ENCODE results near the gene CIT. TPM values are rescaled to one million over a fixed set of nuclear protein-coding genes. Genes with fewer than 3 reads are reported as not detected.
A peak's percentile ranks its signal among the peaks of the same experiment; 100 is the strongest.

The CIT gene
- total RNA-seq, 1 donor from 2014 or later, result 6.8 TPM

- Histone ChIP-seq H3K4me1 (ENCODE audit: control insufficient read depth in 3 of 3, insufficient read depth in 3 of 3, low read length in 3 of 3) (peaks cover 8 to 22% (median 22%) of the 10 kb centered on the region in 3 donors), H3K27me3 (ENCODE audit: control insufficient read depth in 3 of 3, insufficient read depth in 3 of 3, low read length in 3 of 3) (no peaks in the 10 kb centered on the region), H3K27ac (ENCODE audit: low read depth, low read length) (no peak overlapping the region), H3K9me3 (ENCODE audit: control insufficient read depth in 3 of 3, low read length in 3 of 3) (no peaks in the 10 kb centered on the region), H3K36me3 (ENCODE audit: control insufficient read depth in 3 of 3, insufficient read depth in 3 of 3, low read length in 3 of 3) (peaks cover under 1 to 9% (median 4%) of the 10 kb centered on the region in 3 donors), H3K4me3 (ENCODE audit: low read length in 3 of 3) (no peak overlapping the region), H3K9ac (ENCODE audit: low read depth in 1 of 3, low read length in 3 of 3) (no peak overlapping the region)
Measured at GRCh38 chr12:119686355-119686754, 190.8 kb downstream of the CIT start.

DNA sequence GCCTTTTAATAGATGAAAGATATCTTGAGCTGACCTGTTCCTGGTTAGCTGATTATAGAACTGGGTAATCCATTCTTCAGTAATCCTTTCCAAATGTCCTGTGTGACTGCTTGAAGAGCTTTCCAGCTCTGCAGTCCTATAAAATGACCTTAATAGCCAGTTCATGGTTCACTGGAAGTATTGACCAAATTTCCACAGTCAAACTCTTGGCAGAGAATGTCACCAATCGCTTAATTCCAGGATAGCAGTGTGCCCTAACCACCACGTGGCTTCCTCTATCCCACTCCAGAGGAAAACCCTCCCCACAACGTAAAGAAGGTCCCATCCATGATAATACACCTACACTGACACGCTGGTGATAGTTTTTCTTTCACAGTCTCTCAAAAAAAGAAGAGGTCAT is 191.7 kb downstream of the CIT start:
- H3K9me3 ChIP-seq (ENCODE audit: control insufficient read depth in 3 of 3, low read length in 3 of 3), result no peaks in the 10 kb centered on the region
- no peak overlapping the region for H3K4me3 ChIP-seq (ENCODE audit: low read length in 3 of 3)
- no peak overlapping the region for H3K9ac ChIP-seq (ENCODE audit: low read depth in 1 of 3, low read length in 3 of 3)
- H3K4me1 ChIP-seq (ENCODE audit: control insufficient read depth in 3 of 3, insufficient read depth in 3 of 3, low read length in 3 of 3), result peaks cover 8 to 22% (median 22%) of the 10 kb centered on the region in 3 donors
- H3K27me3 ChIP-seq (ENCODE audit: control insufficient read depth in 3 of 3, insufficient read depth in 3 of 3, low read length in 3 of 3), result no peaks in the 10 kb centered on the region
- H3K27ac ChIP-seq (ENCODE audit: low read depth, low read length), result no peak overlapping the region
- peaks cover 10 to 19% (median 14%) of the 10 kb centered on the region in 3 donors for H3K36me3 ChIP-seq (ENCODE audit: control insufficient read depth in 3 of 3, insufficient read depth in 3 of 3, low read length in 3 of 3)

GRCh38 chr12:119684711-119685369 is 192.3 kb downstream of the CIT start:
- Histone ChIP-seq H3K36me3 (ENCODE audit: control insufficient read depth in 3 of 3, insufficient read depth in 3 of 3, low read length in 3 of 3) (peaks cover 16 to 24% (median 19%) of the 10 kb centered on the region in 3 donors), H3K27me3 (ENCODE audit: control insufficient read depth in 3 of 3, insufficient read depth in 3 of 3, low read length in 3 of 3) (no peaks in the 10 kb centered on the region), H3K9ac (ENCODE audit: low read depth in 1 of 3, low read length in 3 of 3) (no peak overlapping the region), H3K4me3 (ENCODE audit: low read length in 3 of 3) (no peak overlapping the region), H3K27ac (ENCODE audit: low read depth, low read length) (peak overlapping the region; percentile 9), H3K9me3 (ENCODE audit: control insufficient read depth in 3 of 3, low read length in 3 of 3) (no peaks in the 10 kb centered on the region), H3K4me1 (ENCODE audit: control insufficient read depth in 3 of 3, insufficient read depth in 3 of 3, low read length in 3 of 3) (peaks cover 8 to 24% (median 22%) of the 10 kb centered on the region in 3 donors)

DNA sequence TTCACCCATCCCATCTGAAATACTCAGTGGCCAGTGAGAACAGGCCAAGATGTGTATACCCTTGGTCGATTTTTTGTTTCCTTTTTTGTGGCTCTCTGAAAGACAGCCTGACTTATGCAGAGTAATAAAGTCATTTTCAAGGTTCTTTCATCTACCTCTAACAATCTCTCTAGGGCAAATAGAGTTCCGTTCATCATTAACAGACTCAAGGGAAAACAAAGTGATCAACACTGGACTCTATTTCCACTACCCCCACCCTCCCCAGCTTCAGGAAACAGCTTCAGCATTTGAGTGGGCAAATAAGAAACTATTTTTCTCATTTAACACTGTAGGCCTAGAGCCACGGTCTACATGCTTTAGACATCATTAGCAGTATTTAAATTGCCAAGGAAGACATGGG is 193.3 kb downstream of the CIT start:
- Histone ChIP-seq H3K27me3 (ENCODE audit: control insufficient read depth in 3 of 3, insufficient read depth in 3 of 3, low read length in 3 of 3) (no peaks in the 10 kb centered on the region), H3K27ac (ENCODE audit: low read depth, low read length) (peak overlapping the region; percentile 41), H3K4me1 (ENCODE audit: control insufficient read depth in 3 of 3, insufficient read depth in 3 of 3, low read length in 3 of 3) (peaks cover 8 to 28% (median 22%) of the 10 kb centered on the region in 3 donors), H3K4me3 (ENCODE audit: low read length in 3 of 3) (no peak overlapping the region), H3K36me3 (ENCODE audit: control insufficient read depth in 3 of 3, insufficient read depth in 3 of 3, low read length in 3 of 3) (peaks cover 26 to 34% (median 29%) of the 10 kb centered on the region in 3 donors), H3K9me3 (ENCODE audit: control insufficient read depth in 3 of 3, low read length in 3 of 3) (no peaks in the 10 kb centered on the region), H3K9ac (ENCODE audit: low read depth in 1 of 3, low read length in 3 of 3) (no peak overlapping the region)

- Histone ChIP-seq H3K9ac (ENCODE audit: low read depth in 1 of 3, low read length in 3 of 3) (no peak overlapping the region), H3K4me3 (ENCODE audit: low read length in 3 of 3) (no peak overlapping the region), H3K27me3 (ENCODE audit: control insufficient read depth in 3 of 3, insufficient read depth in 3 of 3, low read length in 3 of 3) (no peaks in the 10 kb centered on the region), H3K27ac (ENCODE audit: low read depth, low read length) (peak overlapping the region; percentile 41), H3K9me3 (ENCODE audit: control insufficient read depth in 3 of 3, low read length in 3 of 3) (no peaks in the 10 kb centered on the region), H3K36me3 (ENCODE audit: control insufficient read depth in 3 of 3, insufficient read depth in 3 of 3, low read length in 3 of 3) (peaks cover 30 to 38% (median 33%) of the 10 kb centered on the region in 3 donors), H3K4me1 (ENCODE audit: control insufficient read depth in 3 of 3, insufficient read depth in 3 of 3, low read length in 3 of 3) (peaks cover 8 to 28% (median 22%) of the 10 kb centered on the region in 3 donors)
Measured at GRCh38 chr12:119683413-119683812, 193.7 kb downstream of the CIT start.

- Histone ChIP-seq H3K9me3 (ENCODE audit: control insufficient read depth in 3 of 3, low read length in 3 of 3) (no peaks in the 10 kb centered on the region), H3K36me3 (ENCODE audit: control insufficient read depth in 3 of 3, insufficient read depth in 3 of 3, low read length in 3 of 3) (peaks cover 36 to 44% (median 38%) of the 10 kb centered on the region in 3 donors), H3K4me3 (ENCODE audit: low read length in 3 of 3) (no peak overlapping the region), H3K27me3 (ENCODE audit: control insufficient read depth in 3 of 3, insufficient read depth in 3 of 3, low read length in 3 of 3) (no peaks in the 10 kb centered on the region), H3K4me1 (ENCODE audit: control insufficient read depth in 3 of 3, insufficient read depth in 3 of 3, low read length in 3 of 3) (peaks cover 8 to 25% (median 22%) of the 10 kb centered on the region in 3 donors), H3K9ac (ENCODE audit: low read depth in 1 of 3, low read length in 3 of 3) (no peak overlapping the region), H3K27ac (ENCODE audit: low read depth, low read length) (peak overlapping the region; percentile 41)
Measured at GRCh38 chr12:119682639-119683252, 194.4 kb downstream of the CIT start.

DNA sequence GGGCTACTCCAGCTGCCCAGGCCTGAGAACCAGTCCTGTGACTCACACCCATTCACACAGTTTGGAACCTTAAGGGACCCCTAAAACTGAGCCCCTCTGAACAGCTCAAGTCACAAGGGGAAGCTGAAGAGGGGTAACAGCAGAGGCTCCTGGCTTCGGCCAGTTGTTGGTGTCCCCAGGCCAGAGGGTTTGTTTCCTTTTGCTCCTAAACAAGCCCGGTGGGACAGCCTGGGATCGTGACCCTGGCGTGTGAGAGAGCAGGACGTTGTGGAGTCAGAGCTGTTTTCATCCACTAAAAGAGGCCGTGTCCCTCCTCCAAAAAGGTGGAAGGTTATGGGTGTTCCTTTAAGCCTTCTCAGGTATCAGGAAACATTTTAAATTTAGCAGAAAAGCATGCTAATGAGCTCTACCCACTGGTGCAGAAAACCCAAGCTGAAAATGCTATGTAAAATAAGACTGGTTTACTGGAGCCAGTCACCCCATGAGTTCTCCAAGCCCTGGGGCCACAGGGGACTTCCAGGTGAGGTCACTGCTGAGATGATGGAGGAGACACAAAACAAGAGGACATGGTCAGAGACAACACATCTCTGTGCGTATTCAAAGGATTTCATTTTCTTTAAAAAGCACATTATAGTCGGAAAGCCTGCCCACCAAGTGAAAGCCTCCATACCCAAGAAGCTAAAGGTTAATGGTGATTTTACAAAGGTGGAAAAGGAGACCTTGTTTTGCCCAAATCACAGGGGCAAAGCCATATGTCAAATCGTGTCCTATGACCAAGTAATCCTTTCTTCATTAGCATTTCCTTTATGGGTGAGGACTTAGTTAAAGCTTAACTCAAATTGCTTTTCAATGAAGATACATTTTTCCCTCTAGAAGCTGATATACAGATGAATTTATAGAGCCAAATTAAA is 195.1 kb downstream of the CIT start:
- Histone ChIP-seq H3K27me3 (ENCODE audit: control insufficient read depth in 3 of 3, insufficient read depth in 3 of 3, low read length in 3 of 3) (no peaks in the 10 kb centered on the region), H3K9me3 (ENCODE audit: control insufficient read depth in 3 of 3, low read length in 3 of 3) (no peaks in the 10 kb centered on the region), H3K27ac (ENCODE audit: low read depth, low read length) (no peak overlapping the region), H3K4me1 (ENCODE audit: control insufficient read depth in 3 of 3, insufficient read depth in 3 of 3, low read length in 3 of 3) (peaks cover 8 to 28% (median 25%) of the 10 kb centered on the region in 3 donors), H3K4me3 (ENCODE audit: low read length in 3 of 3) (no peak overlapping the region), H3K9ac (ENCODE audit: low read depth in 1 of 3, low read length in 3 of 3) (no peak overlapping the region), H3K36me3 (ENCODE audit: control insufficient read depth in 3 of 3, insufficient read depth in 3 of 3, low read length in 3 of 3) (peaks cover 43 to 50% (median 45%) of the 10 kb centered on the region in 3 donors)

DNA sequence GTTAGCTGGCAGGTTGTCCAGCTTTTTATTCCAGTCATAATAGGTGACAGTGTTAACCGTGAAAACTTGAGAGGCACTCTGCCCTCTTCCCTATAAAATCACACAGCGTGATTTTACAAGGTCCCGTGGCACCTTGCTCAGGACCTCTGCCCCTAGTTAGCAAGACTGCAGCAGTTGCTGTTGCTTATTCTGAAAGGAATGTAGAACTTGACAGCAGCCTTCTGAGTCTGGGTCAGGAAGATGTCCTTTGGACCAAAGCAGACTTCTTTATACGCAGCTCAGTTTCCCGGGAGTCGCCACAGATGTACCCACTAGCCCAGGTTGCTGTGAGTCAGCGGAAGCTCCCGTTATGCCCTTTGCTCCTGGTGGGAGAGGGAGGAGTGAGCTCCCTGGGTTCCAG is 196.0 kb downstream of the CIT start:
- peaks cover 51 to 58% (median 54%) of the 10 kb centered on the region in 3 donors for H3K36me3 ChIP-seq (ENCODE audit: control insufficient read depth in 3 of 3, insufficient read depth in 3 of 3, low read length in 3 of 3)
- H3K4me1 ChIP-seq (ENCODE audit: control insufficient read depth in 3 of 3, insufficient read depth in 3 of 3, low read length in 3 of 3), result peaks cover 3 to 23% (median 22%) of the 10 kb centered on the region in 3 donors
- H3K27me3 ChIP-seq (ENCODE audit: control insufficient read depth in 3 of 3, insufficient read depth in 3 of 3, low read length in 3 of 3), result no peaks in the 10 kb centered on the region
- H3K9ac ChIP-seq (ENCODE audit: low read depth in 1 of 3, low read length in 3 of 3), result no peak overlapping the region
- no peak overlapping the region for H3K4me3 ChIP-seq (ENCODE audit: low read length in 3 of 3)
- no peaks in the 10 kb centered on the region for H3K9me3 ChIP-seq (ENCODE audit: control insufficient read depth in 3 of 3, low read length in 3 of 3)
- no peak overlapping the region for H3K27ac ChIP-seq (ENCODE audit: low read depth, low read length)

DNA sequence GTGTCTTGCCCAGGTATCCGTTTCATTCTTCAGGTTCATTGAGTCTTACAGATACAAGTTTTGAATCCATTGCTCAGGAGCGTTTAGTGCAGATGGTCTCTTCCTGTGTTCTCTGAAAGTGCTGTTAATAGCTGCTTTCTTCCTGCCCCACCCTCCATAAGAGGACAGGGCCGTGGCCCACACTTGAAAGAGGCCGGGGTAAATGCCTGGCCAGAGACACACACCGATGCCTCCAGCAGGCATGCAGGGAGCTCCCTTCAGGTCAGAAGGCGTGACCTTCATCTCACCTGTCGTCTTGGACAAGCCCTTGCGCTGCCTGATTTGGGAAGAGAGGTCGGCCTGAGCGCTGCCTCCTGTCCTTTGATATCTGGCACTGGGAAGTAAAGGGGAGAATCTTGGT is 197.6 kb downstream of the CIT start:
- Histone ChIP-seq H3K4me3 (ENCODE audit: low read length in 3 of 3) (no peak overlapping the region), H3K9ac (ENCODE audit: low read depth in 1 of 3, low read length in 3 of 3) (no peak overlapping the region), H3K9me3 (ENCODE audit: control insufficient read depth in 3 of 3, low read length in 3 of 3) (no peaks in the 10 kb centered on the region), H3K36me3 (ENCODE audit: control insufficient read depth in 3 of 3, insufficient read depth in 3 of 3, low read length in 3 of 3) (peaks cover 66 to 74% (median 67%) of the 10 kb centered on the region in 3 donors), H3K4me1 (ENCODE audit: control insufficient read depth in 3 of 3, insufficient read depth in 3 of 3, low read length in 3 of 3) (peaks cover 6 to 20% (median 20%) of the 10 kb centered on the region in 3 donors), H3K27ac (ENCODE audit: low read depth, low read length) (no peak overlapping the region), H3K27me3 (ENCODE audit: control insufficient read depth in 3 of 3, insufficient read depth in 3 of 3, low read length in 3 of 3) (no peaks in the 10 kb centered on the region)
